A172 (cell line): ENCODE results near the gene LSM2. TPM values are rescaled to one million over a fixed set of nuclear protein-coding genes. Genes with fewer than 3 reads are reported as not detected.
"Not testable (repeated sequence)": the region's sequence is repeated elsewhere in the genome, so short reads cannot be mapped to it uniquely, and the experiment has no call there.

Experiments
- DNase-seq: peaks from one replicate; pipeline ENCODE4 v3.0.0-alpha.2; 2015; ENCODE audit warnings: low spot score
- total RNA-seq: library from RNA; depleted of rRNA; stranded (reverse); fragments of >200 nt; shearing (Covaris generic); gene quantifications from 2 replicates; pipeline ENCODE4 v1.2.3, GENCODE V29; 2014

LSM2 gene
- total RNA-seq, 1 experiment from 2014 or later, result 88.0 TPM

GRCh38 chr6:31827286-31828079 is 20.7 kb upstream of the LSM2 start, which contains the start of gene HSPA1B:
Gene HSPA1B, plus strand, starts transcription at chr6:31827738. Its CDS starts 213 bp downstream, at chr6:31827951.
- DNase-seq, result peak; percentile 100

DNA sequence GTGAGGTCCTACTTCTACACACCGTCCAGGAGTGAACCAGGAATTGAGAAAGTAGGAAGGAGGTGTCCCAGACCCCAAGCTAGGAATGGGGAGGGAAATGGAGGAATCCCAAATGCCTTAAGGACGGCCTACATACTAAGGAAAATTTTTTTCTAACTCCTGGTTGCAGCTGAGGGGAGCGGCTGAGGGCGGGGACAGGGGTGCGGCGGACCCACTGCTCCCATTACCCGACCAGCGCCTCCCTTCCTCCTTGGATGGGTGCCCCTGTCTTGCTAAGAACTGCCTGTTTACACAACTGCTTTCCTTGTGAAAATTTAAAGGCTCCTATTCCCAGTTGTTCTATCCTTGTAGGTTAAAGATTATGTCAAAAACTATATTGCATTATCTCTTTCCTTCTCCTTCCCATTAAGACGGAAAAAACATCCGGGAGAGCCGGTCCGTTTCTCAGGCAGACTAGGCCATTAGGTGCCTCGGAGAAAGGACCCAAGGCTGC is 20.1 kb upstream of the LSM2 start:
- peak; percentile 83 for DNase-seq

GRCh38 chr6:31825553-31825952 is 18.8 kb upstream of the LSM2 start:
- DNase-seq, result no peak

GRCh38 chr6:31823592-31824196 is 16.9 kb upstream of the LSM2 start:
- not testable (repeated sequence) for DNase-seq

DNA sequence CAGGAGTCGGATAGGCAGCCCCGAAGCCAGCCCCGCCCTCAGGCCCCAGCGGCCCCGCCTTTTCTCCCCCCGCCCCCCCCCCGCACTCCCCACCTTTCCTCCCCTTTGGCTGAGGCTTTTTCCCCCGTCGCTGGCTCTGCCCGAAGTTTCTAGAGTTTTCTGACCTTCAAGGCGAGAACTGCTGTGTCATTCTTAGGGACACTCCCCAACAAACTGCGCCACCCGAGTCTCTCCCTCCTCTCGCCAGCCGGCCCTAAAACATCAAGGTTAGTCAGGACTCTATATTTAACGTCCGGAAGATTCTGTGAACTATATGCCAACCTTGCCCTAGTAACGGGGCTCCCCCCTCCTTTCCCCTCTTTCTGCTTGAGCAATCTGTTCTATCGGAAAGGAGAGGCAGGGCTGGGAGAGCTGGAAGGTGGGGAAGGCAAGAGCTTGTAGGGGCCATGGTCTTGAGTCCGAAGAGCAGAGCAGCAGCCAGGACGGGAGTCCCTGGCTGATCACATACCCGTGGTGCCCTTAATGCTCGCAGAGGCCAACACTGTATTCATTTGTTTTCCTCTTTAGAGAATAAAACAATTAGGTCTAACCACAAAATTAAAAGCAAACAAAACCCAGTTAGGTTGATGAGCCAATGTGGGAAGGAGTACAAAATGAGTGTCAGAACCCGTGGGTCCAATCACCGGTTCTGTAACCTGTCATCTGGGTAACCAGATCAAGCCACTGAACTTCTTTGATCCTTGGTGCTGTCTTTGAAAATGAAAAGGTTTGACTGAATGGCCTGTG is 15.5 kb upstream of the LSM2 start:
- peak; percentile 68 for DNase-seq

- DNase-seq, result peak; percentile 36
Measured at GRCh38 chr6:31821301-31822035, 14.7 kb upstream of the LSM2 start.

DNA sequence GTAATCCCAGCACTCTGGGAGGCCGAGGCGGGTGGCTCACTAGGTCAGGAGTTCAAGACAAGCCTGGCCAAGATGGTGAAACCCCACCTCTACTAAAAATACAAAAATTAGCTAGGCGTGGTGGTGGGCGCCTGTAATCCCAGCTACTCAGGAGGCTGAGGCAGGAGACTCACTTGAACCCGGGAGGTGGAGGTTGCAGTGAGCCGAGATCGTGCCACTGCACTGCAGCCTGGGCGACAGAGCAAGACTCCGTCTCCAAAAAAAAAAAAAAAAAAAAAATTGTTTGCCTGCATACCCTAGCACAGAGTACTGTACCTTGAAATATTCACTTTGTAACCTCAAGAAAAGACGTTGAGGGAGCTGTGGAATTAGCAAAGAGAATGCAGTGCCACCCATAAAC is 13.6 kb upstream of the LSM2 start:
- not testable (repeated sequence) for DNase-seq

- DNase-seq, result no peak
Measured at GRCh38 chr6:31819871-31820299, 13.1 kb upstream of the LSM2 start.

DNA sequence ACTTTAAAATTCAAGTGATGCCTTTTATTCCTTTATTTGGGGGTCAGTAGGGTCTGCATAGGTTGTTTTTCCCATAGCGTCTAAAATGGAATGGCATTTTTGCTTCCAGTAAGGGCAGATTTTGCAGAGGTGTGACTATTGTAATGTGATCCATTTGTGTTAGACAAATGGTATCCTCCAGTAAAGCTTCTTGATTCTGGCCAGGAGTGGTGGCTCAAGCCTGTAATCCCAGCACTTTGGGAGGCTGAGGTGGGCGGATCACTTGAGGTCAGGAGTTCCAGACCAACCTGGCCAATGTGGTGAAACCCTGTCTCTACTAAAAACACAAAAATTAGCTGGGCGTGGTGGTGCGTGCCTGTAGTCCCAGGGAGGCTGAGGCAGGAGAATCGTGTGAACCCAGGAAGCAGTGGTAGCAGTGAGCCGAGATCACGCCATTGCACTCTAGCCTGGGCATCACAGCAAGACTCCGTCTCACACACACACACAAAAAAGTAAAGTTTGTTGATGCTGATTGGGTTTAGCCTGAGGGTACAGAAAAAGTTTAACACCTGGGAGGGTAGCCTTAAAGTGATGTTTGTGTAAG is 11.3 kb upstream of the LSM2 start:
- DNase-seq, result not testable (repeated sequence)

DNA sequence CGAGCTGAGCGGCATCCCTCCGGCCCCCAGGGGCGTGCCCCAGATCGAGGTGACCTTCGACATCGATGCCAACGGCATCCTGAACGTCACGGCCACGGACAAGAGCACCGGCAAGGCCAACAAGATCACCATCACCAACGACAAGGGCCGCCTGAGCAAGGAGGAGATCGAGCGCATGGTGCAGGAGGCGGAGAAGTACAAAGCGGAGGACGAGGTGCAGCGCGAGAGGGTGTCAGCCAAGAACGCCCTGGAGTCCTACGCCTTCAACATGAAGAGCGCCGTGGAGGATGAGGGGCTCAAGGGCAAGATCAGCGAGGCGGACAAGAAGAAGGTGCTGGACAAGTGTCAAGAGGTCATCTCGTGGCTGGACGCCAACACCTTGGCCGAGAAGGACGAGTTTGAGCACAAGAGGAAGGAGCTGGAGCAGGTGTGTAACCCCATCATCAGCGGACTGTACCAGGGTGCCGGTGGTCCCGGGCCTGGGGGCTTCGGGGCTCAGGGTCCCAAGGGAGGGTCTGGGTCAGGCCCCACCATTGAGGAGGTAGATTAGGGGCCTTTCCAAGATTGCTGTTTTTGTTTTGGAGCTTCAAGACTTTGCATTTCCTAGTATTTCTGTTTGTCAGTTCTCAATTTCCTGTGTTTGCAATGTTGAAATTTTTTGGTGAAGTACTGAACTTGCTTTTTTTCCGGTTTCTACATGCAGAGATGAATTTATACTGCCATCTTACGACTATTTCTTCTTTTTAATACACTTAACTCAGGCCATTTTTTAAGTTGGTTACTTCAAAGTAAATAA is 10.6 kb upstream of the LSM2 start:
- not testable (repeated sequence) for DNase-seq

DNA sequence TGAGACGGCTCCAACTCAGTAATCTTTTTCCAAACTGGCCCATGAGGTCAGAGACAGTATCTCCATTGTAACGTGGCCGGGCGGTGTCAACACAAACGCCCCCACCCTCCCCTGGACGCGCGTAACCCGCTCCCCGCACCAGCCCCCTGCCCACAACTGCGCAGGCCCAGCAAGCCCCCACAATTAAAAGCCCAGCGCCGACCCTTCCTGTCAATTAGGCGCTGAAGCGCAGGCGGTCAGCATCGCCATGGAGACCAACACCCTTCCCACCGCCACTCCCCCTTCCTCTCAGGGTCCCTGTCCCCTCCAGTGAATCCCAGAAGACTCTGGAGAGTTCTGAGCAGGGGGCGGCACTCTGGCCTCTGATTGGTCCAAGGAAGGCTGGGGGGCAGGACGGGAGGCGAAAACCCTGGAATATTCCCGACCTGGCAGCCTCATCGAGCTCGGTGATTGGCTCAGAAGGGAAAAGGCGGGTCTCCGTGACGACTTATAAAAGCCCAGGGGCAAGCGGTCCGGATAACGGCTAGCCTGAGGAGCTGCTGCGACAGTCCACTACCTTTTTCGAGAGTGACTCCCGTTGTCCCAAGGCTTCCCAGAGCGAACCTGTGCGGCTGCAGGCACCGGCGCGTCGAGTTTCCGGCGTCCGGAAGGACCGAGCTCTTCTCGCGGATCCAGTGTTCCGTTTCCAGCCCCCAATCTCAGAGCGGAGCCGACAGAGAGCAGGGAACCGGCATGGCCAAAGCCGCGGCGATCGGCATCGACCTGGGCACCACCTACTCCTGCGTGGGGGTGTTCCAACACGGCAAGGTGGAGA is 8.5 kb upstream of the LSM2 start, which contains the start of the genes HSPA1A and HSPA1L:
TSS of gene HSPA1A (plus strand) at position 519 of the 814 bp plus-strand sequence. CDS start at position 733, 214 bp downstream.
TSS of gene HSPA1L (minus strand) at position 259 of the 814 bp plus-strand sequence. CDS start 3,311 bp downstream, outside the sequence.
- DNase-seq, result no peak

DNA sequence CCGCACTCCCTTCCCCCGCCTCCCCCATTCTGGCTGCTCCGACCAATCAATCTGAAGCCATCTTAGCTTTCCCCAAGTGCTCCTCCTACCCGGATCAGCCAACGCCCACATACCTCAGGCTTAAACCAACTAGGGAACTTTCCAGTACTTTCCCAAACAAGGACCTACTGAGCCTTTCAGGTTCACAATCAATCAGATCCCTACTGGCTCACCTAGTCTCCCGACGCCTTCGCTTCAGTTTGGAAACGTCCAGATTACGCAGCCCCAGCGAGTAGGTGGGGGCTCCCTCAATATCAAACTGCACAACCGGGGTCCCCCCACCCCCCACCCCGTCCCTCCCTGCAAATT is 7.9 kb upstream of the LSM2 start:
- DNase-seq, result peak; percentile 76

GRCh38 chr6:31813465-31813849 is 6.7 kb upstream of the LSM2 start:
- no peak for DNase-seq

DNA sequence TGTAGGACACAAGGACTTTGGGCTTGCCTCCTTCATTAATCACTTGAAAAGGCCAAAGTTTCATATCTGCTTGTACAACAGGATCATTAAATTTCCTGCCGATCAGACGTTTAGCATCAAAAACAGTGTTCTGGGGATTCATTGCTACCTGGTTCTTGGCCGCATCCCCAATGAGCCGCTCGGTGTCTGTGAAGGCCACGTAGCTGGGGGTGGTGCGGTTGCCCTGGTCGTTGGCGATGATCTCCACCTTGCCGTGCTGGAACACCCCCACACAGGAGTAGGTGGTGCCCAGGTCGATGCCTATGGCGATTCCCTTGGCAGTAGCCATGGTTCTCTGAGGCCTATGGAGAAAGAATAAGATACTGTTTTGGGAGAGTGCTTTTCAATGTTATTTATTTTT is 4.9 kb upstream of the LSM2 start:
- DNase-seq, result no peak

DNA sequence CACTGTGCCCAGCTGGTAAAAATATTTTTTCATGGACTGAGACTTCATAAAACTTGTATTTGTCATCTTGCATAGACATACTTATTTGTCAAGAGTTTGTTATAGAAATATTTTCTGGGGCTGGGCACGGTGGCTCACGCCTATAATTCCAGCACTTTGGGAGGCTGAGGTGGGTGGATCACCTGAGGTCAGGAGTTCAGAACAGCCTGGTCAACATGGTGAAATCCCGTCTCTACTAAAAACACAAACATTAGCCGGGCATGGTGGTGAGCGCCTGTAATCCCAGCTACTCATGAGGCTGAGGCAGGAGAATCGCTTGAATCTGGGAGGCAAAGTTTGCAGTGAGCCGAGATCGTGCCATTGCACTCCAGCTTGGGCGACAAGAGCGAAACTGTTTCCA is 1.8 kb upstream of the LSM2 start:
- DNase-seq, result not testable (repeated sequence)

- no peak for DNase-seq
Measured at GRCh38 chr6:31805939-31806469, 762 bp downstream of the LSM2 start.

- DNase-seq, result not testable (repeated sequence)
Measured at GRCh38 chr6:31801031-31801927, 5.5 kb downstream of the LSM2 start.

DNA sequence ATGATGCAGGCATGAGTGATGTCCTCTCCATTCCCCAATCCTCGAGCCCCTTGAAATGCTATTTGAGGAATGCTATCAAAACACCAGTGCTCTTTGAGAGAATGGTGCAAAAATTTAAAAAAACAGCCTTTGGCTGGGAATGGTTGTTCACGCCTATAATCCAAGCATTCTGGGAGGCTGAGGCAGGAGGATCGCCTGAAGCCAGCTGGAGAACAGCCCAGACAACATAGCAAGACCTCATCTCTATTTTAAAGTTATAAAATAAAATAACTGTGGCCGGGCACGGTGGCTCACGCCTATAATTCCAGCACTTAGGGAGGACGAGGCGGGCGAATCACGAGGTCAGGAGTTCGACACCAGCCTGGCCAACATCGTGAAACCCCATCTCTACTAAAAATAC is 7.0 kb downstream of the LSM2 start:
- DNase-seq, result no peak
